Retinal pigment epithelial cell (primary cell): Measurements from ENCODE around the gene STIM1.

Experiments used
- DNase-seq: peaks from one replicate; pipeline ENCODE4 v3.0.0-alpha.2; 2010; ENCODE audit warnings: low read depth
- H3K4me3 ChIP-seq: 2 replicates; pipeline ENCODE4 v1.5.1; 2011; ENCODE audit warnings: mild to moderate bottlenecking, low read length, control low read depth, moderate library complexity
- TF ChIP-seq, protein P1 (sequence below): conservative IDR thresholded peaks from 2 replicates; pipeline ENCODE4 v1.5.1; 2011; ENCODE audit warnings: low read depth, low read length, control low read depth, inconsistent platforms

Gene STIM1

DNA sequence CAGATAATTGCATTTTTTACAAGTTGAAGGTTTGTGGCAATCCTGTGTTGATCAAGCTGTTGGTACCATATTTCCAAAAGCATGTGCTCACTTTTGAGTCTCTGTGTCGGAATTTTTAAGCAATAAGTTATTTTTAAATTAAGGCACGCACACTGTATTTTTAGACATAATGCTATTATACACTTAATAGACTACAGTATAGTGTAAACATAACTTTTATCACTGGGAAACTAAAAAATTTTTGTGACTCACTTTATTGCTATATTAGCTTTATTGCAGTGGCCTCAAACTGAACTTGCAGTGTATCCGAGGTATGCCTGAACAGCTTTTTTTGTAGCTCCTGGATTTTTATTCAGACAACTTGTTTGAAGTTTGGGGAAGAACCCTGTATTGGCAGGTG, 207.9 kb downstream of the STIM1 start:
- TF ChIP-seq, protein P1, sequence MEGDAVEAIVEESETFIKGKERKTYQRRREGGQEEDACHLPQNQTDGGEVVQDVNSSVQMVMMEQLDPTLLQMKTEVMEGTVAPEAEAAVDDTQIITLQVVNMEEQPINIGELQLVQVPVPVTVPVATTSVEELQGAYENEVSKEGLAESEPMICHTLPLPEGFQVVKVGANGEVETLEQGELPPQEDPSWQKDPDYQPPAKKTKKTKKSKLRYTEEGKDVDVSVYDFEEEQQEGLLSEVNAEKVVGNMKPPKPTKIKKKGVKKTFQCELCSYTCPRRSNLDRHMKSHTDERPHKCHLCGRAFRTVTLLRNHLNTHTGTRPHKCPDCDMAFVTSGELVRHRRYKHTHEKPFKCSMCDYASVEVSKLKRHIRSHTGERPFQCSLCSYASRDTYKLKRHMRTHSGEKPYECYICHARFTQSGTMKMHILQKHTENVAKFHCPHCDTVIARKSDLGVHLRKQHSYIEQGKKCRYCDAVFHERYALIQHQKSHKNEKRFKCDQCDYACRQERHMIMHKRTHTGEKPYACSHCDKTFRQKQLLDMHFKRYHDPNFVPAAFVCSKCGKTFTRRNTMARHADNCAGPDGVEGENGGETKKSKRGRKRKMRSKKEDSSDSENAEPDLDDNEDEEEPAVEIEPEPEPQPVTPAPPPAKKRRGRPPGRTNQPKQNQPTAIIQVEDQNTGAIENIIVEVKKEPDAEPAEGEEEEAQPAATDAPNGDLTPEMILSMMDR, result no peak
- DNase-seq, result no peak
- no peak overlapping the region for H3K4me3 ChIP-seq

DNA sequence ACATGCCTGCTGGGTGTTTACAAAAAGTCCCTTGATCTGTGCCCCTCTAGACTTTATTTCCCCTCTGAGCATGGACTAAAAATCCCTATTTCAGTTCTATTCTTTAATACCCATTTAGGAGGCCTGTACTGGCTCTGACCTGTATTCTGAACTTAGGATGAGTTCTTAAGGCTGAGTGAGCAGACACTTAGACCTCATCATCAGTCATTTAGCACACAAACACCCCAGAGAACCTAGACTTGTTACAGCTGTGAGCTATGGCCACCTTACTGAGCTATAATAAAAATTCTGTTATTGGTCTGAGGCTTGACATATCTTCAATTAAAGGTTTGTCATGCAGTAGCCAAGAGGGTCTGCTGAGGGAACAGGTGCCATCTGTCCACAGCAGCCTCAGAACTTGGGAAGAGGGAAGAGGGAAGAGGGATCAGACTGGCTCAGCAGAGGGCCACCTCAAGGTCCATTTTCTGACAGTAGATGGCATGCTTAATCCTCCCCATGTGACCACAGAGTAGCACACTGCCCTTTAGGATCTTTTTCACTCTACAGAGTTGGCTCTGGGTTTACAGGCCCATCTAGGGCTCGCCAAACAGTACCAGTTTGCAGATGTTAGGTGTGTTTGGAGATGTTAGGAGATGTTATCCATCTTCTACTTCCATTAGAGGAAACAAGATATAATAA, 209.0 kb downstream of the STIM1 start:
- no peak for DNase-seq

DNA sequence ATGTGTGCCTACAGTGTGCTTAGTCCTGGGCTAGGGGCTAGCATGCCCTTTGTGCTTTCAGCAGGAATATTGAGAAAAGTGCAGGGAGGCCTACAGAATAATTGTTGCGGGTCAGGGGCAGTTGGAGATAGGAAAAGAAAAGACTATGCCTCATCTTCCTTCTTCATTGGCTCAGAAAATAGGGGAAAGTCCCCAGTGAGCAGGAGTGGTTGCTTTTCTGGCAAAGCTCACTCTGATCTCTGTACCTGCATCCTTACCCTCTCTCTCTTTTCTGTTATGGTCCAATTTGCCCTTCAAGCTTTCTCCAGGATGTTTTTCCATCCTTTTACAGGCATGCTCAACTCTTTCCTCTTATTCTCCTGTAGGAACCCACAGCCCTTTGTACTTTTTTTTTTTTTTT, 209.6 kb downstream of the STIM1 start:
- TF ChIP-seq, protein P1, result no peak
- no peak for DNase-seq
- no peak overlapping the region for H3K4me3 ChIP-seq

More for the DNA sequence above, 209.0 kb downstream of the STIM1 start:
- no peak overlapping the region for H3K4me3 ChIP-seq
- TF ChIP-seq, protein P1, result no peak

DNA sequence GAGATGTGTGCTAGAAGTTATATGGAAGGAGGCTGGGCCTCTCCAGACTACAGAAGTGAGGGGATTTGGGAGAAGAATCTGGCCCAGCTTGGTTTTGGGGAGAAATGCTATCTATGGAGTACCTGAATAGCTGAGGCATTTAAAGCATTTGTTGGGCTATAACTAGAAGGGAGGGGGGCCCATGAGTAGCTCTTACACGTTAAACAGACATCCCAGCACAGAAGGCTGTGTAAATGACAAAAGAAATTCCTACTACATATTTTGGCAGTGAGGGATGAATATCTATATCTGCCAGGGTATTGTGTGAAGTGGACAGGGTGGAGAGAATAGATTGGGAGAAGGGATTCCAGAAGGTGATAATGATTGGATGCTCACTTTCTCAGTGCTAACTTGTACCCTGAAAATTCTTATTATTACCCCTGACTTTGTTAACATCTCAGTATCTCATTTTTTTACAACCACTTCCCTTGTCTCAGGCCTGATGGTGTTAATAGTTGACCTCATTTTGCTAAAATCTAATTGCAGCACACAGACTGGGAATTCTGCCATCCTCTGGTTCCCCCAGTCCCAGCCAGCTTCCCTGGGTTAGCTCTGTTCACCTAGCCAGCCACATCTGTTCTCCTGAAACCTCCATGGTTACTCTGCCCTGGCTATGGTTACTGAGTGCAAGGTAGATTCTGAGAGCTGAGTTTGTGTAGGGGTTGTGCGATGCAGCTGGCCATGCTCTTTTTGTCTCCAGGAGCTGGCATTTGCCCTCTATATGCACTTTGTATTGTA, 210.3 kb downstream of the STIM1 start:
- no peak for DNase-seq
- no peak overlapping the region for H3K4me3 ChIP-seq
- TF ChIP-seq, protein P1, result no peak

DNA sequence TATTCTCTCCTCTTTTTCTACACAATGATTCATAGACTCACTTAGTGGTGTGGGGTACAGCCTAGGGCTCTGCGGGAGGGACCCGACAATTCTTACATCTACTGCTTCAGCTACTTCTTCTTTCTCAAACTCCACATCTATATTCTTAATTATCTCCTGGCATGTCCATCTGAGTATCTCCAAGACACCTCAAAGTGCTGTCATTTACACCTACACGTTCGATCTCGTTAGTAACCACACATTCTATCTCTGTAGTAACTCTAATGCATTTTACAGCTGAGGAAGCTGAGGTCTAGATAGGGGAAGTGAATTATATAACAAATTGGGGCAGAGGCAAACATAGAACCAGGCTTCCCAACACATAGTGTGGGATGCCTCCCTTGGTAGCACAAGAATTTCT, 211.4 kb downstream of the STIM1 start:
- H3K4me3 ChIP-seq, result no peak overlapping the region
- TF ChIP-seq, protein P1, result no peak
- no peak for DNase-seq

DNA sequence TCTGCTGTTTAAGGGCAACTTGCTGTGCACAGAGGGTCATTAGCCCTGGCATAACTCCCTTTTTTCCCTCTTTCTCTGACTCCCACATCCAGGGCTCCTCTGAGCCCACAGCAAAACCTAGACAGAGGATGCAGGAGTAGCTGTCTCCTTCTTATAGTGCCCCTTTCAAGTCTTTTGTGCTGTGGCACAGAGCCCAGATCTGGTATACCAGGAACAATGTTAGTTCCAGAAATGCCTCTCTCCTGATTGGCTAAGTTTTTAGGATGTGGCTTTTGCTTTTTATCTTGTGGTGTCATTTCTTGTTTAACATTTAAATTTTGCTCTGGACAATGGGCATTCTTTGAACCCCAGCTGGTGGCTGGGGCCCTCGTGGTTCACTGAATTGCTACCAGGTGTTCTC, 213.5 kb downstream of the STIM1 start:
- DNase-seq, result no peak
- TF ChIP-seq, protein P1, result no peak
- H3K4me3 ChIP-seq, result no peak overlapping the region

DNA sequence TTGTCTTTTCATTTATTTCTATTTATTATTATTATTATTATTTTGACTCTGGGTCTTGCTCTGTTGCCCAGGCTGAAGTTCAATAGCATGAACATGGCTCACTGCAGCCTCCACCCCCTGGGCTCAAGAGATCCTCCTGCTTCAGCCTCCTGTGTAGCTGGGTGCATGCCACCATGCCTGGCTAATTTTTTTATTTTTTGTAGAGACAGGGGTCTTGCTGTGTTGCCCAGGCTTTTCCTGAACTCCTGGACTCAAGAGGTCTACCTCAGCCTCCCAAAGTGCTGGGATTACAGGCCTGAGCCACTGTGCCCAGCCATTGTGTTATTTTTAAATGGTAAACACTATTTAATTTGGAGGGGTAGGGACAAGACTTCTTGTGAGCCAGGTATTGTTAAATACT, 215.9 kb downstream of the STIM1 start:
- H3K4me3 ChIP-seq, result no peak overlapping the region
- TF ChIP-seq, protein P1, result no peak
- DNase-seq, result no peak
